ENCODE measurements around the gene GFOD1.

The GFOD1 gene

DNA sequence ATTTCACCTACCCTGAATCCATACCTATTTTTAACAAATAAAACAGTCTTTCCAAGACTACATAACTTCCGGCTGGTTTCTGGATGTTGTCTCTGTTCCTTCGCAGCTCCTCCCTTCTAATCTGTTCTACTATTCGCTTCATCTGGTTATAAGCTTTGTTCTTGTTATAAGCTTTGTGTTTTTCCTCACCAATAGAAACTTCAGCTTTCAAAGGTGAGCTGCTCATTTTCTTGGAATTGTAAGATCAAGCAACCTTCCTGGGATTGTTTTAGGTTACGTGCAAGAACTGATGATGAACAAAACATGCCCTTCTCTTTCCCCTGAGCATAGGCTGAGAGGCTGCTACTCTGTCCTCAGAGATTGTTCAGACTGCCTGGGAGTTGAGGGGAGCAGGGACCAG is 2.1 kb downstream of the GFOD1 start:
- no peak for DNase-seq (ENCODE audit: low read depth)

DNA sequence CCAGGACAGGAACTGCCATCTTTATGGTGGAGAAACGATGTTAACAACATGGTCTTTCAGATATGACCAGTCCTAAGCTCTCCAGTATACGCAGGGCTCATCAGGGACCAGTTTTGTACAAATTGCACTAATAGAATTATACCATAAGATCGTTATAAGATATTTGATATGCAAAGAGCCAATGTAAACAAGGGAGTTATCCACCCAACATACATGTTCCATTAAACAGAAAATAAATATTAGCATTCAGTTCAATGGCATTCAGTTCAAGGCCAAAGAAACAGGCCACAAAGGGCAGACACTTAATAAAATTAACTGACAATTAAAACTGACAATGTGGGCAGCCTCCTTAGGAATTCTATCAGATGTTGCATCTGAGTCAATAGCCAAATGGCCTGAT is 2.6 kb downstream of the GFOD1 start:
- no peak for DNase-seq (ENCODE audit: low read depth)

DNA sequence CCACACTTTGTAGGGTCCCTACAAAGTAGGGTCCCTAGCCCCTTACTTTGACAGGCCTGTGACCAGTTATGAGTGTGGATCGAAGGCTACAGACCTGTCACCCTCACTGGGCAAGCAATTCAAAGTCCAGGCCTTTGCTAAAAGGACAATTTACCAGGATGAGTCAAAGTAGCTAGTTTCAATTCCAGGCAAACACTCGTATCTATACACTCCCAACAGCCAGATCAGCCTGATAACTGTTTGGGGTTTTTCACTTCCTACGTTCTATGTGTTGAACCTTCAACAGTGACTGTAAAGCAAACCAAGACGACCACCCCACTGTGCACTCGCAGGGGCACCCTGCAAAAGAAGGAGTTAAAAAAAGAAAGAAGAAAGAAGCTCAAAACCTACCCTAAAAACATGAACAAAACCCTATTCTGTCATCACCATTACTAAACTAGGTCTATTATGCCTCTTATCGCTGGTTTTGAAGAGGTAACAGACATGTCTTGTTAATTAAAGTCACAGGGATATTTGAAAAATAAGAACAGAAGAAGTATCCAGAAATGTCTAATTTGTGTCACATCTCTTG is 3.2 kb downstream of the GFOD1 start:
- no peak for DNase-seq (ENCODE audit: low read depth)

DNA sequence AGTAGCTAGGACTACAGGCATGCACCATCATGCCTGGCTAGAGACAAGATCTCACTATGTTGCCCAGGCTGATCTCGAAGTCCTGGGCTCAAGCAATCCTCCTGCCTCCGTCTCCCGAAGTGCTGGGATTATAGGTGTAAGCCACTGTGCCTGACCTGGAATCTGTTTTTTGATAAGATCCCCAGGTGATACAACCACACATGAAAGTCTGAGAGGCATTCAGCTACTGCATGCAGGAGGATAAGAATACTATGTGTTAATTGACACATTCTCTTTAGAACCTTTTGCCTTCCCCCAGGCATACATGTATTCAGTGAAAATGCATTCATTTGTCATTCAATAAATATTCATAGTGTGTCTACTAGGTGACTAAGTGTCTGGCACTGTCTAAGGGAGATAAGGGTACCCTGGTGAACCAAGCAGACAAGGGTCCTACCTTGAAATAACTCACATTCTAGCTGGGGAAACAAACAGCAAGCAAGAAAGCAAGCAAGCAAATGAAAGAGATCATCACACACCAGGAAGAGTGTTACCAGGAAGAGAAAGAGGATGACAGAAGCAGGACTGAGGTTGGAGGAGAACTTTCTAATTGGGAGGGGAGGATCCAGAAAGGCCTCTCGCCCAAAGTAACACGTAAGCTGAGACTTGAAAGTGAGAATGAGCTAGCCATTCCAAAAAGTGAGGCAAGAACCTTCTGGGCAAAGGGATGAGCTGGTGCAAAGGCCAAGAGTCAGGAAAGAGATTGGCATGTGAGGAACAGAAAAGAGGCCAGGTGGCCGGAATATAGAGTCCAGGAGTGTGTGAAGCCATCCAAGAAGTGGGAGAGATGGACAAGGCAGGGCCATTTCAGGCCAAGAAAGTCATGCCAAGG is 6.5 kb downstream of the GFOD1 start:
- DNase-seq (ENCODE audit: low read depth) = no peak

- DNase-seq (ENCODE audit: low read depth) = no peak
Observed at GRCh38 chr6:13479971-13480434, 7.4 kb downstream of the GFOD1 start.

GRCh38 chr6:13479206-13479800 is 8.1 kb downstream of the GFOD1 start:
- DNase-seq (ENCODE audit: low read depth) = no peak

DNA sequence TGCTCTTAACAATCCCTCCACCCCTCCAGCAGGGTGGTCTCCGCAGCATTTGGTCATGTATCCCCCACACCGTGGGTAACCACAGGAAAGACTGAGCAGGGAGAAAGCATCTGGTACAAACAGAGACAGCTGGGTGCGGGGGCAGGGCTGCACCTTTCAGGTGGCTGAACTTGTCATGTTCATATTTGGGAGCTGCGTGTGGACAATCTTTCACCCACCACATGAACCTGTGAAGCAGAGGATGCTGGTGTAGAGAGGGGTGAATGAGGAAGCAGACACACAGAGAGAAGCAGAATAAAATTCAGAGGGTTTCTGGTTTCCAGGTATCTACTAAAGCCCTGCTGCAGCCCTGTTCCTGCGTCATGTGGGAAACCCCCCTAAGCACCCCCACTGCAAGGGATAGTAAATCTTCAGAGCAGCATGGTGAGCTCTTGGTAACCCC is 8.9 kb downstream of the GFOD1 start:
- no peak for DNase-seq (ENCODE audit: low read depth)

- no peak for DNase-seq (ENCODE audit: low read depth)
Observed at GRCh38 chr6:13474787-13475186, 12.6 kb downstream of the GFOD1 start.

DNA sequence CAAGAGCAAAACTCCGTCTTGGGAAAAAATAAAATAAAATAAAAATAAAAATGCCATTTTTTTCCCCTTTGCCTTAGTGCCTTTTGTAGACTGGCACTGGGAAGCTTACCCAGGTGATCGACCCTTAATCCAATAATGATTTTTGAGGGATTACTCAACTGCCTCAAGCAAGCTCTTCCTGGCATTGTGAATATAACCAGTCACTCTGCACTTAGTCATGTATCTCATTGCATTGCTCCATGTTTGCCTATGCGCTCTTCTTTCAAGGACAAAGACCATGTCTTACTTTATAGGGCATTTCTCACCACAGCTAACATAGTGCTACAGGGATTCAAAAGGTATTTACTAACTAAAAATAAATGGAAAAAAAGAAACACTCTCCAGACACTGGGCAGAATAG is 13.0 kb downstream of the GFOD1 start:
- DNase-seq (ENCODE audit: low read depth) = no peak

DNA sequence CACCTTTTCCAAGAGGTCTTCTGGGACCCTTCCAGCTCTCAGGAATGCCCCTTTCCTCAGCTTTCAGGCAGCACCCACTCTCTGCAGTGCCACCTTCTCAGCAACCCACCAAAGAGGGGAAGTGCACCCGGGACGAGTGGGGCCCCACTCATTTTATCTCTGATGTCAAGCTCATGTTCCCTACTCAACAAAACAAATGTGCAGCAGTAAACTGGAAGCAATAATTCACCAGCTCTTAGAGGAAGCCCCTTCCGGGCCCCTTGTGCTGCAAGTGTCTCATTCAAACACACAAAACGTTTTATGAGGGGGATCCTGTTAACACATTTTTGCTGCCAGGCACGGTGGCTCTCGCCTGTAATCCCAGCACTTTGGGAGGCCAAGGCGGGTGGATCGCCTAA is 13.6 kb downstream of the GFOD1 start:
- no peak for DNase-seq (ENCODE audit: low read depth)

- DNase-seq (ENCODE audit: low read depth) = no peak
Observed at GRCh38 chr6:13472976-13473767, 14.2 kb downstream of the GFOD1 start.

- DNase-seq (ENCODE audit: low read depth) = no peak
Observed at GRCh38 chr6:13472099-13472498, 15.3 kb downstream of the GFOD1 start.

DNA sequence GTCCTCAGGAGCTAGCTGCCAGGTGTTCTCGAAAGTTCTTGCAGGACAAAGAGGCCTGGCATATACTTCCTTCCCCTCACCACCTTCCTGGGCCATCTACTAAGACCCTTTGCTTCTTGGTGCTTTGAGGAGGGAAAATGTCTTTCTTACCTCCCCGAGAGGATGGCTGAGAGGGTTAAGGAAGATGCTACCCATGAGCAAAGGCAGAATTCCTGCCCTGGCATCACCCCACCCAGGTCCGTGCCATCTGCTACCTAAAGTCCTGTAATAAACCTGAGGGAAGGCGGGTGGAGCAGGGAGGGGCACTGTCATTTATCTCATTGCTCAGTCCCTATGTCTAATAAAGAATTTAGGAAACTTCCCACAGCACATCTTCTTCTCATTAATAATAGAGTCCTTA is 16.2 kb downstream of the GFOD1 start:
- no peak for DNase-seq (ENCODE audit: low read depth)

DNA sequence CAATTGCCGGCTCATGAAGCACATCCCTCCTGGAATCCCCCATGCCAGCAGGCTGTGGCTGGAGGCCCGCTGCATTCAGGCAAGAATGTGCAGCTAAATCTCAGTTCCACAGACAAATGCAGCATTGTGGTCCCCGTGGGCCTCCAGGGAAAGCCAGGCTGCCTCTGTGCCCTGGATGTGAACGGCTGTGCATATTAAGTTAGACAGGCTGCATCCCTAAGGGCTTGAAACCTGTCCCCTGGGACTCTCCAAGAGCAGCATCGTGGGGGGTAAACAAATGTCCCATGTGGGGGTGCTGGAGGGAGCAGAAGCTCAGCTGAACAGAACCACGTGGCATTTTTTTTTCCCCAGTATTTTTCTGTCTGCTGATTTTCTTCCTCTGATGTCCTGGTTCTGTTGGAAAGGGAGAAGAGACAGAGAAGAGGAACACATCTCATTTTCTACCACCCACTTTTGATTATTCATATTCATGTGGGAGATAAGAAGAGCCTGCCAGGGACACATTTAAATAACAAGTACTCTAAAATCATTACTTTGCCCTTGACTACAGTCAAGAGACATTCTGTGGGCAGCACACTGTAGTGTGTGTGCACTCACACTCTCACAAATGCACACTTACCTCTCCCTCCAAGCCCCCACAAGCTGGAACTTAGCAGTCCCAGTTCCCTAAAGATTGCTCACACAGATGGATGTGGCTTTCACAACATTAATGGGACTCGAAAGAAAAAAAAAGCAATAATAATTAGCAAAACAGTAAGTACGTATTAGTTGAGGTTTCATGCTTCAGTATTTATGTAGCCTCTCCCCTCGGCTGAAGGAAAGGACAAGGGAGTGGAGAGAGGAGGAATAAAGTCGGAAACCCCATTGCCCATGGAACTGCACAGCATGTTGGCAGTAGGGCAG is 16.9 kb downstream of the GFOD1 start:
- no peak for DNase-seq (ENCODE audit: low read depth)

- no peak for DNase-seq (ENCODE audit: low read depth)
Observed at GRCh38 chr6:13469693-13470092, 17.7 kb downstream of the GFOD1 start.

DNA sequence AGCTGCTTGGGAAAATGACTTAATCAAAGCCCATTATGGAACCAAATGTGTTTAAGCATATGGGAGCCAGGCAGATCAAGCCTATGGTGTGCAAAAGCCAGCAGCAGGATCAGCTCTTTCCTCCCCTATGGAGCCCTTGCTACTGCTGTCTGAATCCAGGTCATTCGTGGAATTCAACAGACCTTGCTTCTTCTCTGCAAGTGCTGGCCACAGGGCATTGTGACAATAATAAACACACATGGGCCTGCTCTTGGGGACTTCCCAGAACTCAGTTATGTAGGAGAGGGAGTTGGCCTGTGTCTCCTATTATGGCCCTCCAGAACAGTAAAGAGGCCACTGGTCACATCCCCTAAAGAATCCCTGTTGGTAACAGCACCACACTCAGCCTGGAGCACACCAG is 18.6 kb downstream of the GFOD1 start:
- DNase-seq (ENCODE audit: low read depth) = no peak

DNA sequence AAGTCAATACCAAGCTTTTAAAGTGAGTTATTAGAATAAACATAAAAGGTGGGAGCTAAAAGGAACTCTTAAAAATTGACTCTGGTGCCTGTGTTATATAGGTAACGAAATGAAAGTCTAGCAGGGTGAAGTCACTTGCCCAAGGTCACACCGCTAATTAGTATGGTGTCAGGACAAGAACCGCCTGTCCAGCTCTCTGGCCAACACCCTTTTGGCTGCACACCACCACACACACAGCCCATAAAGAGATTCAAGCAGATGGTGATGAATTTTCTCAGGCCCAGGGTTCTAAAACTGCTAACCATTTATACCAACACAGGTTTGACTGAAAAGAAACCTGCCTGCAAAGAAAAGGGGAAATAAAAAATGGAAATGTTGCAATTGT is 20.2 kb downstream of the GFOD1 start:
- DNase-seq (ENCODE audit: low read depth) = no peak

DNA sequence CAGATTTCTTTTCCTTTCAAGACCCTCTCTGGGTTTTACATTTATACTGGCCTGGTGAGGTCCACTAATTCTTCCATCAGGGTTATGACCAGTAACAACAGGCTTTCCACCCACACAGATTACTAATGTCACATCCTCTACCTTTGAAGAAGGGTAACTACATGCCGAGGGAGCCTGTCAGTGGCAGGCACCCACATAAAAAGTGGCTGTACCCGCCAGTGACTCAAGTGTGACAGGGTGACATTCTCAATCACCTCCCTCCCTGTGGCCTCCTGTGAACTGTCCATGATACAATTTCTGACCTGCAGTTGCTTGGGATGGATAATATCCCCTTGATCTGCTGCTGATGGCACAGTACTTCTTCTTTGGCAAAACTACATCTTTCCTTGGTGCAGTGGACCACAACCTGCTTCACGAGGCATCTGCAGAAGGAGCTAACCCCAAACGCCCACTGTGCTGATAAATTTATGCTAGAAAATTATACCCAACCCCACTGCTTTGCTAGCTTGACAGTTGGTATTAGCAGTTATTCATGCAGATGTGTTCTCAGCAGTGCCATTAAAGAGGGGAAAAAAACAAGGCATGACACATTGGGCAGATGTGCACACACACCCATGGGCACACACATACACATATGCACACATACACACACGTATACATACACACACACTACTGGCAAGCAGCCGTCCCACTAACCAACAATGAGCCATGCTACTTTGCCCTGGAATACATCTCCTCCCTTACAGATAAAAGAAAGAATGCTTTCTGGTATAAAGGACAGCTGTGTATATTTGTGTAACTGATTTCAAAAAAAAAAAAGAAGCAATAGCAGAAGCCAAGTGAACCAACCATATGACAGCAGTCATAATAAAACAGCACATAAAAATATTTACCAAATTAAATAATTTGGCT is 20.8 kb downstream of the GFOD1 start:
- no peak for DNase-seq (ENCODE audit: low read depth)

- DNase-seq (ENCODE audit: low read depth) = no peak
Observed at GRCh38 chr6:13465734-13466133, 21.7 kb downstream of the GFOD1 start.

DNA sequence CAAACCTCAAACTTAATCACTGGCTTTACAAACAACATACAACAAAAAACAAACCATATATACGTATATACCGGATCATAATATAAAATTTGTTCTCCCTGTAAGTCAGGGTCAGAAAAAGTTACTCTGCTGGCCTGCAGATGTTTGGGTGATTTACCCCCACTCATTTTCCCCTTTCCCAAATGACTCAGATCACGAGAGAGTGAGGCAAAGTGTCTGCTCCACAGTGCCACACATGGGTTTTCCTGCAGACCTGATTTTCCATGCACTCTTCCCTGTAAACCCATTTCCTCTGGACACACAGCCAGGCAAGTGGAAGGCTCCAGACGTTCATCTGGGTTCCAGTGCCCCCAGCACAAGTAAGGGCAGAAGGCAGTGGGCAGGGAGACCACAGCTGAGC is 23.5 kb downstream of the GFOD1 start:
- no peak for DNase-seq (ENCODE audit: low read depth)
